ENCODE data around the gene LIF.

The LIF gene

GRCh38 chr22:30246814-30247376 lies 336 bp upstream of the LIF start:
- Mint-ChIP-seq H3K36me3 (ENCODE audit: low read depth) (peaks cover 37% of the 10 kb centered on the region), H3K4me3 (peak overlapping the region; percentile 97), H3K4me1 (ENCODE audit: low read depth) (peaks cover 88% of the 10 kb centered on the region), H3K27me3 (no peaks in the 10 kb centered on the region), H3K27ac (peak overlapping the region; percentile 92), H3K9me3 (no peaks in the 10 kb centered on the region)

GRCh38 chr22:30245181-30245984 lies 1.2 kb downstream of the LIF start:
- peaks cover 84% of the 10 kb centered on the region for H3K4me1 Mint-ChIP-seq (ENCODE audit: low read depth)
- H3K27ac Mint-ChIP-seq = peak overlapping the region; percentile 98

GRCh38 chr22:30244641-30245040 lies 1.9 kb downstream of the LIF start:
- H3K4me1 Mint-ChIP-seq (ENCODE audit: low read depth) = peaks cover 77% of the 10 kb centered on the region
- no peaks in the 10 kb centered on the region for H3K9me3 Mint-ChIP-seq
- peaks cover 45% of the 10 kb centered on the region for H3K36me3 Mint-ChIP-seq (ENCODE audit: low read depth)
- H3K27me3 Mint-ChIP-seq = no peaks in the 10 kb centered on the region
- H3K4me3 Mint-ChIP-seq = peak overlapping the region; percentile 97
- H3K27ac Mint-ChIP-seq = peak overlapping the region; percentile 98

More at GRCh38 chr22:30245181-30245984, 1.2 kb downstream of the LIF start:
- Mint-ChIP-seq H3K36me3 (ENCODE audit: low read depth) (peaks cover 45% of the 10 kb centered on the region), H3K27me3 (no peaks in the 10 kb centered on the region), H3K4me3 (peak overlapping the region; percentile 97), H3K9me3 (no peaks in the 10 kb centered on the region)

GRCh38 chr22:30244066-30244465 lies 2.5 kb downstream of the LIF start:
- H3K9me3 Mint-ChIP-seq = no peaks in the 10 kb centered on the region
- H3K4me1 Mint-ChIP-seq (ENCODE audit: low read depth) = peaks cover 71% of the 10 kb centered on the region
- H3K27me3 Mint-ChIP-seq = no peaks in the 10 kb centered on the region
- peak overlapping the region; percentile 98 for H3K27ac Mint-ChIP-seq
- peaks cover 45% of the 10 kb centered on the region for H3K36me3 Mint-ChIP-seq (ENCODE audit: low read depth)
- peak overlapping the region; percentile 97 for H3K4me3 Mint-ChIP-seq

- peaks cover 45% of the 10 kb centered on the region for H3K36me3 Mint-ChIP-seq (ENCODE audit: low read depth)
- H3K27ac Mint-ChIP-seq = peak overlapping the region; percentile 98
- peaks cover 67% of the 10 kb centered on the region for H3K4me1 Mint-ChIP-seq (ENCODE audit: low read depth)
- H3K9me3 Mint-ChIP-seq = no peaks in the 10 kb centered on the region
- H3K27me3 Mint-ChIP-seq = no peaks in the 10 kb centered on the region
- H3K4me3 Mint-ChIP-seq = peak overlapping the region; percentile 97
These were observed 2.9 kb downstream of the LIF start for GRCh38 chr22:30243661-30244060.

- Mint-ChIP-seq H3K4me1 (ENCODE audit: low read depth) (peaks cover 48% of the 10 kb centered on the region), H3K27me3 (no peaks in the 10 kb centered on the region), H3K36me3 (ENCODE audit: low read depth) (peaks cover 45% of the 10 kb centered on the region), H3K9me3 (no peaks in the 10 kb centered on the region), H3K27ac (peak overlapping the region; percentile 36), H3K4me3 (peak overlapping the region; percentile 49)
These were observed 4.8 kb downstream of the LIF start for GRCh38 chr22:30241576-30242371.

GRCh38 chr22:30240541-30241417 lies 5.8 kb downstream of the LIF start:
- Mint-ChIP-seq H3K4me1 (ENCODE audit: low read depth) (peaks cover 49% of the 10 kb centered on the region), H3K27ac (peak overlapping the region; percentile 31), H3K36me3 (ENCODE audit: low read depth) (peaks cover 45% of the 10 kb centered on the region)

GRCh38 chr22:30239488-30240405 lies 6.8 kb downstream of the LIF start:
- Mint-ChIP-seq H3K36me3 (ENCODE audit: low read depth) (peaks cover 35% of the 10 kb centered on the region), H3K4me1 (ENCODE audit: low read depth) (peaks cover 46% of the 10 kb centered on the region), H3K9me3 (no peaks in the 10 kb centered on the region), H3K27ac (peak overlapping the region; percentile 52), H3K27me3 (no peaks in the 10 kb centered on the region), H3K4me3 (no peak overlapping the region)

More at GRCh38 chr22:30240541-30241417, 5.8 kb downstream of the LIF start:
- peak overlapping the region; percentile 56 for H3K4me3 Mint-ChIP-seq
- H3K27me3 Mint-ChIP-seq = no peaks in the 10 kb centered on the region
- H3K9me3 Mint-ChIP-seq = no peaks in the 10 kb centered on the region

GRCh38 chr22:30238661-30239487 lies 7.7 kb downstream of the LIF start:
- Mint-ChIP-seq H3K27me3 (no peaks in the 10 kb centered on the region), H3K4me1 (ENCODE audit: low read depth) (peaks cover 37% of the 10 kb centered on the region), H3K9me3 (no peaks in the 10 kb centered on the region), H3K4me3 (no peak overlapping the region), H3K27ac (peak overlapping the region; percentile 6), H3K36me3 (ENCODE audit: low read depth) (peaks cover 27% of the 10 kb centered on the region)

GRCh38 chr22:30238136-30238535 lies 8.4 kb downstream of the LIF start:
- no peaks in the 10 kb centered on the region for H3K9me3 Mint-ChIP-seq
- no peak overlapping the region for H3K27ac Mint-ChIP-seq
- H3K4me1 Mint-ChIP-seq (ENCODE audit: low read depth) = peaks cover 30% of the 10 kb centered on the region
- no peak overlapping the region for H3K4me3 Mint-ChIP-seq
- no peaks in the 10 kb centered on the region for H3K27me3 Mint-ChIP-seq
- peaks cover 19% of the 10 kb centered on the region for H3K36me3 Mint-ChIP-seq (ENCODE audit: low read depth)

GRCh38 chr22:30236875-30237274 lies 9.7 kb downstream of the LIF start:
- no peak overlapping the region for H3K27ac Mint-ChIP-seq
- H3K9me3 Mint-ChIP-seq = no peaks in the 10 kb centered on the region
- H3K4me1 Mint-ChIP-seq (ENCODE audit: low read depth) = peaks cover 19% of the 10 kb centered on the region
- H3K27me3 Mint-ChIP-seq = no peaks in the 10 kb centered on the region
- no peak overlapping the region for H3K4me3 Mint-ChIP-seq
- peaks cover 8% of the 10 kb centered on the region for H3K36me3 Mint-ChIP-seq (ENCODE audit: low read depth)

- H3K9me3 Mint-ChIP-seq = no peaks in the 10 kb centered on the region
- no peak overlapping the region for H3K4me3 Mint-ChIP-seq
- H3K27me3 Mint-ChIP-seq = no peaks in the 10 kb centered on the region
- H3K4me1 Mint-ChIP-seq (ENCODE audit: low read depth) = peaks cover 12% of the 10 kb centered on the region
- H3K27ac Mint-ChIP-seq = no peak overlapping the region
- H3K36me3 Mint-ChIP-seq (ENCODE audit: low read depth) = peaks cover 4% of the 10 kb centered on the region
These were observed 10.8 kb downstream of the LIF start for GRCh38 chr22:30235687-30236170.
